Measurements from ENCODE around the gene LFNG. TPM values are rescaled to one million over a fixed set of nuclear protein-coding genes. Genes with fewer than 3 reads are reported as not detected.

Gene LFNG
- total and polyA plus RNA-seq, 12 donors, result 2.4 to 11.8 (median 9.0) TPM

- no peak for TF ChIP-seq CTCF (IDR thresholded peaks at IDR 0.05)
- no peaks in the 10 kb centered on the region for H3K9me3 ChIP-seq
- no peak overlapping the region for H3K4me3 ChIP-seq
- H3K36me3 ChIP-seq, result peaks cover 0 to 61% (median 31%) of the 10 kb centered on the region in 9 donors
- ATAC-seq (peak in 2 of 8 donors; percentile 10 to 13), DNase-seq (no peak)
- intact Hi-C loops (cut with DNase I), result no loop called here
- H3K4me1 ChIP-seq, result no peaks in the 10 kb centered on the region
- no peaks in the 10 kb centered on the region for H3K27me3 ChIP-seq
- no peak overlapping the region for H3K27ac ChIP-seq
- 89 to 93% methylated on average over 47 of the region's 47 CpGs for WGBS, 2 donors
Observed at GRCh38 chr7:2537981-2538851, 18.6 kb downstream of the LFNG start.

- Histone ChIP-seq H3K27me3 (no peaks in the 10 kb centered on the region), H3K36me3 (peaks cover 0 to 72% (median 40%) of the 10 kb centered on the region in 9 donors), H3K4me3 (no peak overlapping the region), H3K4me1 (no peaks in the 10 kb centered on the region), H3K9me3 (no peaks in the 10 kb centered on the region), H3K27ac (no peak overlapping the region)
- peak in 1 of 8 donors; percentile 7 for ATAC-seq
- TF ChIP-seq CTCF (IDR thresholded peaks at IDR 0.05), result no peak
- intact Hi-C loops (cut with DNase I), result no loop called here
- WGBS, 2 donors, result 91 to 93% methylated on average over 32 of the region's 32 CpGs
- no peak for DNase-seq
Observed at GRCh38 chr7:2539031-2539911, 19.7 kb downstream of the LFNG start.

GRCh38 chr7:2540133-2540532 lies 20.6 kb downstream of the LFNG start:
- no peak overlapping the region for H3K4me3 ChIP-seq
- no peak for TF ChIP-seq CTCF (IDR thresholded peaks at IDR 0.05)
- peaks cover 0 to 81% (median 46%) of the 10 kb centered on the region in 9 donors for H3K36me3 ChIP-seq

GRCh38 chr7:2540641-2541051 lies 21.1 kb downstream of the LFNG start:
- peaks cover 0 to 86% (median 48%) of the 10 kb centered on the region in 9 donors for H3K36me3 ChIP-seq
- no peak overlapping the region for H3K4me3 ChIP-seq
- intact Hi-C loops (cut with DNase I), result loop anchor here in 1 of 10 donors (10.0 kb wide), 1 partner anchor 66 kb away; the partner anchor contains the start of gene GRIFIN
- 92 to 95% methylated on average over 19 of the region's 19 CpGs for WGBS, 2 donors
- no peak overlapping the region for H3K27ac ChIP-seq
- DNase-seq (no peak), ATAC-seq (peak in 1 of 8 donors; percentile 11)
- no peaks in the 10 kb centered on the region for H3K9me3 ChIP-seq
- TF ChIP-seq CTCF (IDR thresholded peaks at IDR 0.05), result no peak
- no peaks in the 10 kb centered on the region for H3K4me1 ChIP-seq
- H3K27me3 ChIP-seq, result no peaks in the 10 kb centered on the region

More at GRCh38 chr7:2540133-2540532, 20.6 kb downstream of the LFNG start:
- DNase-seq, result no peak
- H3K27me3 ChIP-seq, result no peaks in the 10 kb centered on the region
- H3K27ac ChIP-seq, result no peak overlapping the region
- intact Hi-C loops (cut with DNase I), result loop anchor here in 1 of 10 donors (10.0 kb wide), 1 partner anchor 65 kb away; the partner anchor contains the start of gene GRIFIN
- ATAC-seq, result no peak
- H3K4me1 ChIP-seq, result no peaks in the 10 kb centered on the region
- WGBS, 2 donors, result 96% methylated on average over 7 of the region's 7 CpGs
- no peaks in the 10 kb centered on the region for H3K9me3 ChIP-seq

Measured in heart right ventricle (tissue), 16 donors.